HG03039 (cell line): ENCODE data around the gene ABHD8.

Experiments
- ATAC-seq: cut with Tn5 transposase; IDR thresholded peaks from one replicate; pipeline ENCODE4 v1.9.1; 2021; ENCODE audit warnings: mild to moderate bottlenecking, moderate library complexity; ENCODE audit not compliant: unreplicated experiment

ABHD8 gene

GRCh38 chr19:17243830-17244617, 59.2 kb downstream of the ABHD8 start:
- no peak for ATAC-seq

GRCh38 chr19:17243211-17243829, 59.9 kb downstream of the ABHD8 start:
- no peak for ATAC-seq

- ATAC-seq = no peak
Observed at GRCh38 chr19:17242431-17243208, 60.6 kb downstream of the ABHD8 start.
